Body of pancreas (tissue), 4 donors: ENCODE measurements around the gene MAGOHB.

Experiments
- POLR2A ChIP-seq, 3 donors: fragments of 450-650 bp; IDR thresholded peaks; one replicate each; pipeline ENCODE4 v1.6.1; 2016; ENCODE audit warnings: antibody characterized with exemption in 3 of 3, mild to moderate bottlenecking in 2 of 3
- TF ChIP-seq, protein P1 (sequence below), 7 experiments: fragments of 450-650 bp in 4 of 7; fragments of 200-600 bp in 3 of 7; sonication (generic) in 3 of 7; IDR thresholded peaks; one replicate each; pipeline ENCODE4 v1.5.1; 2016 to 2019; ENCODE audit warnings: antibody characterized with exemption in 7 of 7

DNA sequence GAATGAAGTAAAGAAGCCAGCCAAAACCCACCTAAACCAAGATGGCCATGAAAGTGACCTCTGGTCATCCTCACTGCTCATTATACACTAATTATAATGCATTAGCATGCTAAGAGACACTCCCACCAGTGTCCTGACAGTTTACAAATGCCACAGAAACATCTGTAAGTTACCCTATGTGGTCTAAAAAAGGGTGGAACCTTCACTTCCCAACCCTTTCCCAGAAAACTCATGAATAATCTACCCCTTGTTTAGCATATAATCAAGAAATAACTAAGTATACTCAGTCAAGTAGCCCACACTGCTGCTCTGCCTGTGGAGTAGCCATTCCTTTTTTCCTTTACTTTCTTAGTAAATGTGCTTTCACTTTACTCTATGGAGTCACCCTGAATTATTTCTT lies 40.6 kb upstream of the MAGOHB start:
- TF ChIP-seq, protein P1, sequence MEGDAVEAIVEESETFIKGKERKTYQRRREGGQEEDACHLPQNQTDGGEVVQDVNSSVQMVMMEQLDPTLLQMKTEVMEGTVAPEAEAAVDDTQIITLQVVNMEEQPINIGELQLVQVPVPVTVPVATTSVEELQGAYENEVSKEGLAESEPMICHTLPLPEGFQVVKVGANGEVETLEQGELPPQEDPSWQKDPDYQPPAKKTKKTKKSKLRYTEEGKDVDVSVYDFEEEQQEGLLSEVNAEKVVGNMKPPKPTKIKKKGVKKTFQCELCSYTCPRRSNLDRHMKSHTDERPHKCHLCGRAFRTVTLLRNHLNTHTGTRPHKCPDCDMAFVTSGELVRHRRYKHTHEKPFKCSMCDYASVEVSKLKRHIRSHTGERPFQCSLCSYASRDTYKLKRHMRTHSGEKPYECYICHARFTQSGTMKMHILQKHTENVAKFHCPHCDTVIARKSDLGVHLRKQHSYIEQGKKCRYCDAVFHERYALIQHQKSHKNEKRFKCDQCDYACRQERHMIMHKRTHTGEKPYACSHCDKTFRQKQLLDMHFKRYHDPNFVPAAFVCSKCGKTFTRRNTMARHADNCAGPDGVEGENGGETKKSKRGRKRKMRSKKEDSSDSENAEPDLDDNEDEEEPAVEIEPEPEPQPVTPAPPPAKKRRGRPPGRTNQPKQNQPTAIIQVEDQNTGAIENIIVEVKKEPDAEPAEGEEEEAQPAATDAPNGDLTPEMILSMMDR (IDR thresholded peaks at IDR 0.05): no peak
- TF ChIP-seq POLR2A (IDR thresholded peaks at IDR 0.05): no peak
